Stimulated activated effector memory CD8-positive, alpha-beta T cell treated with anti-CD3 and anti-CD28 coated beads, Interleukin-12 subunit alpha, Interleukin-12 subunit beta, amount 100 ng/mL, for 72 hours (primary cell): ENCODE results near the gene LRP8.

Source experiments
- ATAC-seq: fragments of 150-1000 bp; cut with Tn5 transposase; 2 replicates; pipeline ENCODE4 v1.10.0; 2021
- DNase-seq, 2 donors: peaks; one replicate each; pipeline ENCODE4 v3.0.0; 2021 to 2022; ENCODE audit warnings: low spot score in 2 of 2
- H3K27ac Mint-ChIP-seq: one replicate; pipeline ENCODE4 v1.8.0; 2022; ENCODE audit warnings: mild to moderate bottlenecking, mixed read lengths
- H3K36me3 Mint-ChIP-seq: one replicate; pipeline ENCODE4 v1.8.0; 2022; ENCODE audit warnings: mild to moderate bottlenecking, mixed read lengths
- H3K4me1 Mint-ChIP-seq: one replicate; pipeline ENCODE4 v1.8.0; 2022; ENCODE audit warnings: mixed read lengths
- H3K4me3 Mint-ChIP-seq: one replicate; pipeline ENCODE4 v1.8.0; 2022; ENCODE audit warnings: mild to moderate bottlenecking, mixed read lengths
- H3K9me3 Mint-ChIP-seq: one replicate; pipeline ENCODE4 v1.8.0; 2022; ENCODE audit warnings: mixed read lengths

LRP8 gene

DNA sequence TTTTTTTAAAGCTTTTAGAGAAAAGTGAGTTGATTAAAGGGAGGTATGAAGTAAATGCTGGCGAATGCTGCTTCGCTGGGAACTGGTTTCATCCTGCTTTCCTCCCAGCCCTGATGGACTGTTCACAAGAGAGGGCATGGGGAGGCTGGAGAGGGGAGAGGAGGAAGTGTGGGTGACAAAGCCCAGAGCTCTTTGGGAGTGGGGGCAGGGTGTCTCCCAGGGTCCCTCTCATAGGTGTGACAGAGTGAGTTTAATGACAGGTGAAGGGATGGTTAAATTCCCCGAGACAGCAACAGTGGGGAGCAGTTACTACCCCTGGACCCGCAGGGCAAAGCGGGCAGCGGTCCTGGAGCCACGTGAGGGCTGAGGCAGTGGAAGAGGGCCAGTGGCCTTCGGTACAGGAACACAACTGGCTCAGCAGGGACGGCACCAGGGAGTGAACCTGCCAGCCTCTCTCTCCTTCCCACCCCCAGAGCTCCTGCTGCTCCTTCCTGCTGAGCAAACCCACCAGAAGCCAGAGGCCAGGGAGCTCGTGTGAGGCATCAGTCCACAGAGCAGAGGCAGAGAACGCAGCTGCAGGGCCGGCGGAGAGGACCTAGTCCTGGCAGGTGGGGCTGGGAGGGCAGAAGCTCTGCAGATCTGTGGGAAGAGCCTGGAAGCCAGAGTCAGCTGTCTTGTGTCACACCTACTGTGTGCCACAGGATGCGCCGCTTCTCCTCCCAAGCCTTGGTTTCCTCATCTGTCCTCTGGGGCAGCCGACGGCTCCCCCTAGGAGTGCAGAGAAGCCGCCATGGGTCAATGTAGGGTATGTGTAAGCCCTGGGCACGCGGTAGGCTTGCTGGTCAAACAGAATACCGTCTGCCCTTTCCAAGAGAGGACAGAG is 20.9 kb upstream of the LRP8 start:
- no peak overlapping the region for H3K27ac Mint-ChIP-seq
- H3K4me1 Mint-ChIP-seq, result no peaks in the 10 kb centered on the region
- no peak overlapping the region for H3K4me3 Mint-ChIP-seq
- H3K9me3 Mint-ChIP-seq, result no peaks in the 10 kb centered on the region
- H3K36me3 Mint-ChIP-seq, result no peaks in the 10 kb centered on the region
- DNase-seq, result peak in 1 of 2 donors; percentile 40
- ATAC-seq, result no peak

DNA sequence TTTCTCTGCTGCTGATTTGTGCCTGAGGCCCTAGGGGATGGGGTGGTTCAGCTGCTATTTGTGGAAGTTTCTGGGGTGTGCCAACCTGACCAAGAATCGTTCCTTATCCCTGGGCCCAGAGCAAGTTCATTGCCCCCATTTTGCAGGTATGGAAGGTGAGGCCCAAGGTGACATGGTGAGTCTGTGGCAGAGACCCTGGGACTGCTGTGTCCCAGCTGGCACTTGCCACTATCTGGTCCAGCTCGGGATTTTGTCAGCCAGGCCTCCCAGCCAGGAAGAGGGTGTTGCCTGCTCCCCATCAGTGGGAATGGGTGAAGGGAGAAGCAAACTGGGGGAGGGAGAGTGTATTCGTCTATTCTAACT is 18.9 kb upstream of the LRP8 start:
- Mint-ChIP-seq H3K27ac (no peak overlapping the region), H3K4me1 (peaks cover under 1% of the 10 kb centered on the region)

DNA sequence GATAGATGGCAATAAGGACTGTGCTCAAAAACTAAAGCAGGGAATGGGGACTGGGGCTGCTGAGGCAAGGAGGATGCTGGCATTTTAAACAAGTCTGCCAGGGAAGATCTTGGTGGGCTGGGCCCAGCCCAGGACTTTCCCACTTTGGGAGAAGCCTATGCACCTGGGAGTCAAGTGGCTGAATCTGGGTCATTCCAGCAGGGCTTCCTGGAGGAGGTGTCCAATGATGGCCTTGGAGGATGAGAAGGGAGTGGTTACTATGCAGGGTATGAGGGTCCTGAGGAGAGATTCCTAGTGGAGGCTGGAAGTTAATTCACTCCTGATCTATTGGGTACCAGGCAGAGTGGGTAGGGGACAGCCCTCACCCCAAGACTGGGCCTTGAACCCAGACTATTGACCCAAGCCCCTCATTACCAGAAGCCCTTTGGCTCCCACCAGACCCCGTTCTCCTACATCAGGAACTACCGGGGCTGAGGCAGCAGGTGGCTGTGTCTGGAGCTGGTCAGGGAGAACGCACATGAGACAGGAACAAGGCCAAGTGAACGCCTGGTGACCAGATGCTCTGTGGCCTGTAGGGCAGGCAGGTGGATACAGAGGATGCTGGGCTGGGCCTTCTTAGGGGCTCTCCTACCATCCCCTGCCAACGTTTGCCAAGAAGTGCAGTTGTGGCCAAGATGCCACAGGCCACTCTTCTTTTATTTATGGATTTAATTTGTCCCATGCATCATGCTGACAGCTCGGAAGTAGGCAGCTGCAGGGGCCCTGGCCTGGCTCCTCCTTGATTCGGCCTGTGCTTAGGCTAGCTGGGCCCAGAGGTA is 18.3 kb upstream of the LRP8 start:
- peaks cover 6% of the 10 kb centered on the region for H3K4me1 Mint-ChIP-seq
- no peak for ATAC-seq
- no peaks in the 10 kb centered on the region for H3K36me3 Mint-ChIP-seq
- peak in 1 of 2 donors; percentile 34 for DNase-seq
- H3K4me3 Mint-ChIP-seq, result no peak overlapping the region
- peaks cover 4% of the 10 kb centered on the region for H3K9me3 Mint-ChIP-seq
- no peak overlapping the region for H3K27ac Mint-ChIP-seq

More for the DNA sequence above, 18.9 kb upstream of the LRP8 start:
- ATAC-seq (no peak), DNase-seq (peak in 1 of 2 donors; percentile 38)
- no peaks in the 10 kb centered on the region for H3K9me3 Mint-ChIP-seq
- H3K4me3 Mint-ChIP-seq, result no peak overlapping the region
- no peaks in the 10 kb centered on the region for H3K36me3 Mint-ChIP-seq

DNA sequence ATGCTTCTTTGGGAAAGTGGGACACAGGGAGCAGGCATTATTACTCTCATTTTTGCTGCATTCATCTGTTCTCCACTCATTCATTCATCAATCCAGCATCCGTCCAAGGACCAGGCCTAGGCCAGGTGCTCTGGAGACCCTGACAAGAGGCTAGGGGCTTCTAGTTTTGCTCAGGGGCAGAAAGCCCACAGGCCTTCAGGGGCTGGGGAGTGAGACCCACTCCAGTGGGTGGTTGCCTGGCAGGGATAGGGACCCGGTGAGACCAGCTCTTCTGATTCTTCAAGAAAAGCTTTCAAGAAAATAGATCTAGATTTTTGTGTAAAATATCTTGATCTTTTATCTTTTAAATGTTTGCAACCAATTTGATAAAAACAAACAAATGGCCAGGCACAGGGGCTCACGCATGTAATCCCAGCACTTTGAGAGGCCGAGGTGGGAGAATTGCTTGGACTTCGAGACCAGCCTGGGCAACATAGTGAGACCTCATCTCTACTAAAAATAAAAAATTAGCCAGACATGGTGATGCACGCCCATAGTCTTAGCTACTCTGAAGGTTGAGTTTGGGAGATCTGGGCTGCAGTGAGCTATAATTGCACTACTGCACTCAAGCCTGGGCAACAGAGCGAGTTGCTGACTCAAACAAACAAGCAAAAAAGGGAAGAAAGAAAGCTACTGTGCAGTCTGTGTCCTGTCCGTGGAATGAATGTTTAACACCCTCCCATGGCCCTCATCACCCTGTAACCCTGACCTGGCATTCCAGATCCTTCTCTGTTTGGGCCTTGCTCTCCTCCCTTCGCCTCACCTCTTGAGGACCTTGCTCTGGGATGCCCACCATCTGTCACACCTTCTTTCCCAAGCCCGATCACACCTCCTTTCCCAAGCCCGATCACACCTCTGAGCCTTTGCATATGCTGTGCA is 17.3 kb upstream of the LRP8 start:
- H3K9me3 Mint-ChIP-seq, result peaks cover 6% of the 10 kb centered on the region
- no peak overlapping the region for H3K27ac Mint-ChIP-seq
- peaks cover 14% of the 10 kb centered on the region for H3K4me1 Mint-ChIP-seq
- no peaks in the 10 kb centered on the region for H3K36me3 Mint-ChIP-seq
- DNase-seq, result peak in 1 of 2 donors; percentile 22
- no peak overlapping the region for H3K4me3 Mint-ChIP-seq
- no peak for ATAC-seq

DNA sequence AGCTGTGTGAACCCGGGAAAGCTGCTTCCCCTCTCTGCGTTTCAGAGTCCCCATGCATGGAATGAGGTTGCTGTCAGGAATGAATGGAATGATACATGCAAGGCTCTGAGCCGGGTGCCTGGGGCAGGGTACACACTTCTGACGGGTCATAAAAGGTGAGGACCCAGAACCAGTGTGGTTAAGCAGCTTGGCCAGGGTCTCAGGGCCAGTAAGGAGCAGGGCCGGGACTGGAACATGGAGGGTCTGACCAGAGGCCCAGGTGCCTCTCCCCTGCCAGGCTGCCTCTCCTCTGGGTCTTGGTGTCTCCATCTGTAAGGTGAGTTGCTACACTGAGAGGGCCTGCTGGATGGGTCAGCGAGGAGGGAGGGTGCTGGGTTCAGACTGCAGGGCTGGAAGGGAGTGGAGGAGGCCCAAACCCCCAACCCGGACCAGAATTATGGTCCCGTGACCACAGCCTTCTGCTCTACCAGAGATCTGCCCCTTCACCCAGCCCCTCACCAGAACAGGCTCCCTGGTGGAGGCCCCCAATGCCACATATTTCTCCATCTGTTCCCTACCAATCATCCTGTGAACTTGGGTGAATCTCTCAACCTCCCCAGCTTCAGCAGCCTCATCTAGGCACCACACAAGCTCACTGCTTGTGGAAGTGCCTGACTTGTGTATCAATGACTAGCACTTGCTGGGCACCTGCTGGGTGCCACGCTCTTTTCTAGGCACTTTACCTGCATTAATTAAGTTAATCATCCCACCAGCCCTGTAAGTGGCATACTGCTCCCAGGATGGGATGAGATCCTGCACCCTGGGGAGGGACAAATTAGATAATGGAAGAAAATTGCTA is 16.2 kb upstream of the LRP8 start:
- Mint-ChIP-seq H3K9me3 (peaks cover 6% of the 10 kb centered on the region), H3K27ac (no peak overlapping the region), H3K36me3 (no peaks in the 10 kb centered on the region), H3K4me3 (no peak overlapping the region), H3K4me1 (peaks cover 14% of the 10 kb centered on the region)
- DNase-seq, result peak in 1 of 2 donors; percentile 37
- no peak for ATAC-seq

DNA sequence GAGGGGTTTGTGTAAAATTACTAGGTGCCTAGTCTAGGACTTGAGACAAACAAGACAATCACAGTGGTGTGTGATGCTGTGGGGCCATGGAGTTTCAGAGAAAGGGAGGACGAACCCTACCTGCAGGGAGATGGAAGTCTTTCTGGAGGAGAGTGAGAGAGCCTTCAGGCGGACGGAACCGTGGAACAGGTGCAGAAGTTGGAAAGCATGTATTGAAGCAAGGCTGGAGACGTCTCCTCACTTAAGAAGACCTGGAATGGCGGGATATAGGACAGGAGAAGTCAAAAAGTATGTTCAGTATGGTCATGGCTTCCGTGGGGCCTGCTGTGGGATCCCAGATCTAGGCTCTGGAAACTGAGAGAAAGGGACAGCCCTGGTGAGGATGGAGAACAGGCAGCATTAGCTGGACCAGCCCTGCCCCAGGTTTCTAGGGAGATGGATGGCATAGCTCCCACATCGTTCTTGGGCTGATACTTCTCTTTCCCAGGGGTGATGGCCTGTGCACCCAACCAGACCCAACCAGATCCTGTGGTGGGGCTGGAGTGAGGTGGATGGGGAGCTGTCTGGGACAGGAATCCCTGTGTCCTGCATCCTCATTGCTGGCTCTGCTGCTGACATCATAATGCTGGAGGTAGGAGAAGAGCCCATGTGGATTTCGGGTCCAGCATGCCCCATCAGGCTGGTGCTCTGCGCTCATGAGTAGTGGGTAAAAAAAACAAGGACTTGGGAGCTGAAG is 15.0 kb upstream of the LRP8 start:
- H3K4me3 Mint-ChIP-seq, result no peak overlapping the region
- H3K36me3 Mint-ChIP-seq, result peaks cover 8% of the 10 kb centered on the region
- peaks cover 14% of the 10 kb centered on the region for H3K4me1 Mint-ChIP-seq

DNA sequence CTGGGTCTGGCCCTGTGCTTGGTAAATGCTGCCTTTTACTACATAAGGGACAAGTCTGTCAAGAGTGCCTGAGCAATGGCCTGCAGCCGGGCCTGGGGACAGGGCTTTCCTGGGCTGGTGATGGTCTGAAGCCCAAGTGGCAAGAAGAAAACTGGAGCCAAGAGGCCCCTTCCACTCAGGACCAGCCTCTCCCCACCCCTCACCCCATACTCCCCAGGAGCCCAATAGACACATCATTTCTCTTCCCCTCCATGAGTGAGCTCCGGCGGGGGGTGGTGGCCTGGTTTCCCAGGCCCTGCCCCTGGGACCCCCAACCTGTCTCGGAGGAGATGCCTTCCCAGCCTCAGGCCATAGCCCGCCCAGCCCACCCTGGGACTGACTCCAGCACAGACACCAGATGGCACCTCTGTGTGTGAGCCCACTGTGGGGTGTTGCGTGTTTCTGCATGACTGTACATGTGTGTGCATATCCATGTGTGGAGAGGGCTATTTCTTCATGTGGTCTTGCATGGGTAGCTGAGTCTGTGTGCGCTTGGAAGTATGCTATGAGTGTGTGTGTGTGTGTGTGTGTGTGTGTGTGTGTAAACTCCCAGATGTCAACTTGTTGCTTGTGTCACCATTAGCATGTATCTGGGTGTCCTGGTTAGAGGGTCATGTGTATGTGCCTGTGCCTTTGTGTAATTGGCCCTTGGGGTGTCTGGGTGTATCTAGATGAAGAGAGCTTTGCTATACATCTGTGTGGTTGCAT is 14.3 kb upstream of the LRP8 start:
- Mint-ChIP-seq H3K4me3 (no peak overlapping the region), H3K9me3 (peaks cover 6% of the 10 kb centered on the region), H3K27ac (no peak overlapping the region), H3K4me1 (peaks cover 14% of the 10 kb centered on the region), H3K36me3 (peaks cover 12% of the 10 kb centered on the region)
- DNase-seq, result peak in 1 of 2 donors; percentile 44
- peak; percentile 5 for ATAC-seq

More for the DNA sequence above, 15.0 kb upstream of the LRP8 start:
- no peak overlapping the region for H3K27ac Mint-ChIP-seq
- no peak for ATAC-seq
- H3K9me3 Mint-ChIP-seq, result peaks cover 6% of the 10 kb centered on the region
- peak in 1 of 2 donors; percentile 40 for DNase-seq

DNA sequence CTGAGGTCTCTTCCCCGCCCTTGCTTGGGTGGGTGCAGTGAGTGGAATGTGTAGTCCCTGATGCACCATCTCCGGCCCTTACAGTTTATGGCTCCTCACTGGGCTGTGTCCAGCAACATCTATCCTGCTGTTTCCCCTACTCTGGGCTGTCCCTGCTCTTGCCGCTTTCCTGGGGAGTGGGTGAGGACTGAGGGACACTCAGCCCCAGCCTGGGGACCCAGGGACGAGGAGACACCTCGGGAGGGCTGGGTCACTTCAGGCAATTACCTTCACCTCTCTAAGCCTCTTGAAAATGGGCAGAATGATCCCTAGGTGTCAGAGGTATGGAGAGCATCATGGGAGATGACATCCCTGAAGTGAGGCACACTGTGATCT is 13.6 kb upstream of the LRP8 start:
- DNase-seq (peak in 1 of 2 donors; percentile 41), ATAC-seq (no peak)
- Mint-ChIP-seq H3K4me3 (no peak overlapping the region), H3K4me1 (peaks cover 14% of the 10 kb centered on the region), H3K36me3 (peaks cover 13% of the 10 kb centered on the region), H3K9me3 (peaks cover 6% of the 10 kb centered on the region), H3K27ac (no peak overlapping the region)

DNA sequence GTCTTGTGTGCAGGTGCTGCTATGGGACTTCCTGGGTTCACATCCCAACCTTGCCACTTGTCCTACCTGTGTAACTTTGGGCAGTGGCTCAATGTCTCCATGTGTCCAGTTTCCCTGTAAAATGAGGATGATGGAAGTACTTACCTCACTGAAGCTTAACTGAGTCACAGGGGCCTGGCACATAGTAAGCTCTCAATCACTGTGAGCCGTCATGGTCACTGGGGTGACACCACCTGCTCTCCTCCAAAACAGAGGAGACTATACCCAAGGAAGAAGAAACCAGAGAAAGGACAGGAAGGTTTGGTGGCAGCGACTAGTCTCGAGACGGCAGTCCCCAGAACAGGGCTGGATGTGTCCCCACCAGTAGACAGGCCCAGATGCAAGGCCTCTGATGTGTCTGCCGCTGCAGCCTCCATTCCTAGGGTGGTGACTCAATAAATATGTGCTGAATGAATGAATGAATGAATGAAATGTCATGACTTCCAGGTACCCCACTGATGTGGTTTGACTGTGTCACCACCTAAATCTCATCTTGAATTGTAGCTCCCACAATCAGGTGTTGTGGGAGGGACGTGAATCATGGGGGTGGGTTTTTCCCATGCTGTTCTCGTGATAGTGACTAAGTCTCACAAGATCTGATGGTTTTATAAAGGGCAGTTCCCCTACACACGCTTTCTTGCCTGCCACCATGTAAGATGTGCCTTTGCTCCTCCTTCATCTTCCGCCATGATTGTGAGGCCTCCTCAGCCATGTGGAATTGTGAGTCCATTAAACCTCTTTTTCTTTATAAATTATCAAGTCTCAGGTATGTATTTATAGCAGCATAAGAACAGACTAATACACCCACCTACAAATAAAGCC is 13.0 kb upstream of the LRP8 start:
- H3K27ac Mint-ChIP-seq, result peak overlapping the region; percentile 7
- ATAC-seq, result peak; percentile 78
- DNase-seq, result peak in 1 of 2 donors; percentile 49
- H3K4me3 Mint-ChIP-seq, result no peak overlapping the region
- peaks cover 19% of the 10 kb centered on the region for H3K36me3 Mint-ChIP-seq
- peaks cover 18% of the 10 kb centered on the region for H3K4me1 Mint-ChIP-seq
- peaks cover 6% of the 10 kb centered on the region for H3K9me3 Mint-ChIP-seq

DNA sequence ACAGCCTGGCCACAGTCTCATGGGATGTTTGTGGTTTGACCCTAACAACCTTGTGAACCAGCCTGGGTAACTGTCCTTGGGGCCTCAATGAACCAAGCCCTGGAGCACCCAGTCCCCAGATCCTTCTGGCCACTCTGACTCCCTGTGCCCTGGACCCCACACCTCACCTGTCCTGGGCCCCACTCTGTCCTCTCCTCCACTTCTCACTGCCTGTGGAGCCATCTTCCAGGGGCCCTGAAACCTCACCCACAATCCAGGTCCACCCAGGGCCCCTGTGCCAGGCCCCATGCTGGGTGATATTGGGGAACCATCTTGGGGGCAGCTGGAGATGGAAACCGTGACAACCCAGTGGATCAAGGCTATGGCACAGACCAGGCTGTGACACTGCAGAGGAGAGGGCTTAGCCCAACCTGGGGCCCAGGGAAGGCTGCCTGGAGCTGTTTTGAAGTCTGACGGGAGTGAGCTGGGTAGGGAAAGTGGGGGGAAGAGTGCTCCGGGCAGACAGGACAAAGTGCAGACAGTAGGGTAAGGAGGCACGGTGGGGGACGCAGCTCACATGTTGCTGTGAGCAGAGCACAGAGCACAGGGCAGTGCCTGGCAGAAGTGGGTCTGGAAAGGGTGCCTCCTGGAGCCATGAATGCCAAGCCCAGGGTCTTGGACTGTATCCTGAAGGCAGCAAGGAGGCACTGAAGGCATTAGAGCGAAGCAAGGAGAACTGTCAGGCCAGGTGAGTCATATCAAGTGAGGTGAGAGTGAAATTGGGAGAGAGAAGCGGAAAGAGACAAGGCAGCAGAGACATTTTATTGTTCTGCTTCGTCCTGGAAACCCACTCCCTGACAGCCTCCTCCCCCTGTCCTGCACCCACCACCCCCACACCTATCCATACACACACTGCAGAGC is 12.1 kb upstream of the LRP8 start:
- H3K9me3 Mint-ChIP-seq, result peaks cover 6% of the 10 kb centered on the region
- H3K4me1 Mint-ChIP-seq, result peaks cover 27% of the 10 kb centered on the region
- H3K36me3 Mint-ChIP-seq, result peaks cover 20% of the 10 kb centered on the region
- H3K27ac Mint-ChIP-seq, result peak overlapping the region; percentile 7
- ATAC-seq, result no peak
- DNase-seq, result peak in 1 of 2 donors; percentile 40
- no peak overlapping the region for H3K4me3 Mint-ChIP-seq

DNA sequence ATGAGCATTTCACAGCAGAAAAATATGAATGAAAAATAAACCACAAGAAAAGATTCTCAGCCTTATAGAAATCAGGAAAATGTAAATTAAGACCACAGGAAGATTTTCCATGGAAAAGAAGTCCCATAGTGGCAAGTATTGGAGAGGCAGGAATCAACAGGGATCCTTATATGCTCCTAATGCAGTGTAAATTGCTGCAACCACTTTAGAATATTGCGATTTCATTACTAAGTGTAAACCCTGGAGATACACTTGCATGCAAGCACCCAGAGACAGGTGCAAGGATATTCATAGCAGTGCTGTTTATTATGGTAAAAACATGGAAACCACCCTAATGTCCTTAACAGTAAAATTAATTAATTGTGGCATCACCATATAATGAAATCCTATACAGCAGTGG is 10.6 kb upstream of the LRP8 start:
- Mint-ChIP-seq H3K4me3 (no peak overlapping the region), H3K4me1 (peaks cover 32% of the 10 kb centered on the region), H3K9me3 (peaks cover 6% of the 10 kb centered on the region), H3K27ac (no peak overlapping the region), H3K36me3 (peaks cover 20% of the 10 kb centered on the region)
- no peak for DNase-seq
- no peak for ATAC-seq

DNA sequence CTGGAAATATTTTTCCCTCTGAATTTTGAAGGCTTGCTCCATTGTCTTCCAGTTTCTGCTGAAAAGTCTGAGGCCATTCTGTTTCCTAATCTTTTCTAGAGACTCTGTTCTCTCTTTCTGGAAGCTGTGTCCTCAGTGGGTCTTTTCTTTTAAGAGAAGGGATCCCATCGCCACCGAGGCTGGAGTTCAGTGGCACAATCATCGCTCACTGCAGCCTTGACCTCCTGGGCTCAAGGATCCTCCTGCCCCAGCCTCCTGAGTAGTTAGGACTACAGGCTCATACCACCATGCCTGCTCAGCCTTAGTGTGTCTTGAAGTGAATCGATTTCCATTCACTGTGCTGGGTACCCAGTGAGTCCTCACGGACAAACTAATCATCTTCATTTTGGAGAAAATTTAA is 9.6 kb upstream of the LRP8 start:
- DNase-seq (no peak), ATAC-seq (no peak)
- no peak overlapping the region for H3K27ac Mint-ChIP-seq
- H3K4me1 Mint-ChIP-seq, result peaks cover 37% of the 10 kb centered on the region
- peaks cover 6% of the 10 kb centered on the region for H3K9me3 Mint-ChIP-seq
- peaks cover 20% of the 10 kb centered on the region for H3K36me3 Mint-ChIP-seq
- H3K4me3 Mint-ChIP-seq, result no peak overlapping the region
